Right ventricle myocardium superior (tissue), 1 donor: Measurements from ENCODE around the gene TCF20. TPM values are rescaled to one million over a fixed set of nuclear protein-coding genes. Genes with fewer than 3 reads are reported as not detected.

Source experiments
- ATAC-seq: fragments of 200-7000 bp; cut with Tn5 transposase; one replicate; pipeline ENCODE4 v1.9.1; 2020; ENCODE audit warnings: mild to moderate bottlenecking; ENCODE audit not compliant: poor library complexity
- DNase-seq: peaks from one replicate; pipeline ENCODE4 v3.0.0-alpha.2; 2020
- intact Hi-C: fragments of 100-400 bp; cut with DNase I; formaldehyde crosslinking; loops from one replicate; pipeline ENCODE4 v1.11.2; 2022
- total RNA-seq: library from RNA; stranded (reverse); fragmentation: NEBNext Ultra II Directional; extraction: Animal tissue kit (Norgen Biotek cat#: 25700); gene quantifications from one replicate; pipeline ENCODE4 v1.2.1, GENCODE V29; 2021
- donor health status: DM: no; HTN: yes; CAD: no; lungs with severe emphysema.

The TCF20 gene
- total RNA-seq, 1 donor from 2014 or later: 16.3 TPM

- ATAC-seq: peak; percentile 80
- intact Hi-C loops: no loop called here
- no peak for DNase-seq
These were observed 40.9 kb downstream of the TCF20 start for GRCh38 chr22:42229455-42230149.

GRCh38 chr22:42228483-42228882 lies 42.0 kb downstream of the TCF20 start:
- ATAC-seq: peak; percentile 13
- intact Hi-C loops: no loop called here
- no peak for DNase-seq

GRCh38 chr22:42227435-42227834 lies 43.0 kb downstream of the TCF20 start:
- ATAC-seq (no peak), DNase-seq (no peak)
- intact Hi-C loops: no loop called here

GRCh38 chr22:42225841-42226240 lies 44.6 kb downstream of the TCF20 start:
- intact Hi-C loops: no loop called here
- ATAC-seq: no peak
- DNase-seq: no peak

GRCh38 chr22:42222140-42222539 lies 48.3 kb downstream of the TCF20 start:
- intact Hi-C loops: no loop called here
- no peak for DNase-seq
- ATAC-seq: no peak

Other genes starting within 250 kb of the TCF20 start
- gene NAGA, start 199.8 kb downstream of the TCF20 start, total RNA-seq: 11.8 TPM
- 4.2 TPM for gene PHETA2, start 196.4 kb downstream of the TCF20 start, total RNA-seq
- gene SMDT1, start 191.0 kb downstream of the TCF20 start, total RNA-seq: 179 TPM
- 298 TPM for gene NDUFA6, start 179.9 kb downstream of the TCF20 start, total RNA-seq
- gene CYP2D6, start 139.8 kb downstream of the TCF20 start, total RNA-seq: not detected
- 1.9 TPM for gene NFAM1, start 161.8 kb upstream of the TCF20 start, total RNA-seq
- gene RRP7A, start 249.1 kb upstream of the TCF20 start, total RNA-seq: 14.3 TPM